PFSK-1 (cell line): ENCODE measurements around the gene PEX13.

Experiments
- FOXP2 ChIP-seq: optimal IDR thresholded peaks from 2 replicates; pipeline ENCODE3; 2011; ENCODE audit warnings: borderline replicate concordance, control low read depth, inconsistent platforms; ENCODE audit not compliant: insufficient read depth; ENCODE audit errors: extremely low read length, extremely low read depth
- POLR2AphosphoS5 ChIP-seq: IDR thresholded peaks from 2 replicates; pipeline ENCODE4 v1.6.1; 2012; ENCODE audit warnings: low read depth, mild to moderate bottlenecking, control low read depth, low read length, moderate library complexity
- SIN3A ChIP-seq: IDR thresholded peaks from 2 replicates; pipeline ENCODE4 v1.6.1; 2012; ENCODE audit warnings: mild to moderate bottlenecking, low read length, moderate library complexity, borderline replicate concordance; ENCODE audit not compliant: insufficient read depth
- TAF1 ChIP-seq: IDR thresholded peaks from 2 replicates; pipeline ENCODE4 v1.6.1; 2012; ENCODE audit warnings: low read length, control low read depth, borderline replicate concordance; ENCODE audit not compliant: insufficient read depth
- TF ChIP-seq, protein P1 (sequence below), 2 experiments: IDR thresholded peaks; 2 replicates each; pipeline versions ENCODE4 v1.6.1 to v1.8.0; 2011 to 2012; ENCODE audit warnings: low read depth in 2 of 2, low read length in 2 of 2, control low read depth in 1 of 2, inconsistent platforms in 1 of 2, mild to moderate bottlenecking in 1 of 2, moderate library complexity in 1 of 2; ENCODE audit not compliant: insufficient read depth in 1 of 2

The PEX13 gene

DNA sequence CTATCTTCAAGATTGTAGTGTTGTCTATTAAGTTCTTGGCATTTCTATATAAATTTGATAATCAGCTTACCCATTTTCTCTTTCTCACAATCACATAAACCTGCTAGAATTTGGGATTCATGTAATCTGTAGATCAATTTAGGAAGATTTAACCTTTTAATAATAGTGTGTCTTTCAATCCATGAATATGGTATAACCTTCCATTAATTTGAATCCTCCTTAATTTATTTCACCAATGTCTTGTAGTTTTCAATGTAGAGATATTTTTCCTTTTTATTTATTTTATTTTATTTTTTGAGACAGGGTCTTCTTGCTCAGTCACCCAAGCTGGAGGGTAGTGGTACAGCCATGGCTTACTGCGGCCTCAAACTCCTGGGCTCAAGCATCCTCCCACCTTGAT is 68.4 kb downstream of the PEX13 start:
- TF ChIP-seq SIN3A, result no peak
- TF ChIP-seq, protein P1, sequence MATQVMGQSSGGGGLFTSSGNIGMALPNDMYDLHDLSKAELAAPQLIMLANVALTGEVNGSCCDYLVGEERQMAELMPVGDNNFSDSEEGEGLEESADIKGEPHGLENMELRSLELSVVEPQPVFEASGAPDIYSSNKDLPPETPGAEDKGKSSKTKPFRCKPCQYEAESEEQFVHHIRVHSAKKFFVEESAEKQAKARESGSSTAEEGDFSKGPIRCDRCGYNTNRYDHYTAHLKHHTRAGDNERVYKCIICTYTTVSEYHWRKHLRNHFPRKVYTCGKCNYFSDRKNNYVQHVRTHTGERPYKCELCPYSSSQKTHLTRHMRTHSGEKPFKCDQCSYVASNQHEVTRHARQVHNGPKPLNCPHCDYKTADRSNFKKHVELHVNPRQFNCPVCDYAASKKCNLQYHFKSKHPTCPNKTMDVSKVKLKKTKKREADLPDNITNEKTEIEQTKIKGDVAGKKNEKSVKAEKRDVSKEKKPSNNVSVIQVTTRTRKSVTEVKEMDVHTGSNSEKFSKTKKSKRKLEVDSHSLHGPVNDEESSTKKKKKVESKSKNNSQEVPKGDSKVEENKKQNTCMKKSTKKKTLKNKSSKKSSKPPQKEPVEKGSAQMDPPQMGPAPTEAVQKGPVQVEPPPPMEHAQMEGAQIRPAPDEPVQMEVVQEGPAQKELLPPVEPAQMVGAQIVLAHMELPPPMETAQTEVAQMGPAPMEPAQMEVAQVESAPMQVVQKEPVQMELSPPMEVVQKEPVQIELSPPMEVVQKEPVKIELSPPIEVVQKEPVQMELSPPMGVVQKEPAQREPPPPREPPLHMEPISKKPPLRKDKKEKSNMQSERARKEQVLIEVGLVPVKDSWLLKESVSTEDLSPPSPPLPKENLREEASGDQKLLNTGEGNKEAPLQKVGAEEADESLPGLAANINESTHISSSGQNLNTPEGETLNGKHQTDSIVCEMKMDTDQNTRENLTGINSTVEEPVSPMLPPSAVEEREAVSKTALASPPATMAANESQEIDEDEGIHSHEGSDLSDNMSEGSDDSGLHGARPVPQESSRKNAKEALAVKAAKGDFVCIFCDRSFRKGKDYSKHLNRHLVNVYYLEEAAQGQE (IDR thresholded peaks at IDR 0.05; ENCODE audit: insufficient read depth in 1 of 2, low read depth in 2 of 2, low read length in 2 of 2), result no peak
- no peak for TF ChIP-seq POLR2AphosphoS5
- TF ChIP-seq FOXP2, result no peak
- no peak for TF ChIP-seq TAF1

DNA sequence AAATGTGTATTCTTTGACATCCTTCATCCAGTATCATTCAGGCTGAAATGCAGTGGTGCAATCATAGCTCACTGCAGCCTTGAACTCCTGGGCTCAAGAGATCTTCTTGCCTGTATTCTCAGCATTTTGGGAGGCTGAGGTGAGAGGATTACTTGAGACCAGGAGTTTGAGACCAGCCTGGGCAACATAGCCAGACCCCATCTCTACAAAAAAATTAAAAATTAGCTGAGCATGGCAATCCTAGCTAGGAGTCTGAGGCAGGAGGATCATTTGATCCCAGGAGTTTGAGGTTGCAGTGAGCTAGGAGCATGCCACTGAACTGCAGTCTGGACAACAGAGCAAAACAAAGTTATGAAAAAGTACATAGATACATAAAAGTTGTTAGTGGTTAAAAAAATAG is 72.3 kb downstream of the PEX13 start:
- TF ChIP-seq TAF1, result no peak
- TF ChIP-seq POLR2AphosphoS5, result no peak
- TF ChIP-seq FOXP2, result no peak
- TF ChIP-seq SIN3A, result no peak
- TF ChIP-seq, protein P1 (IDR thresholded peaks at IDR 0.05; ENCODE audit: insufficient read depth in 1 of 2, low read depth in 2 of 2, low read length in 2 of 2), result no peak

DNA sequence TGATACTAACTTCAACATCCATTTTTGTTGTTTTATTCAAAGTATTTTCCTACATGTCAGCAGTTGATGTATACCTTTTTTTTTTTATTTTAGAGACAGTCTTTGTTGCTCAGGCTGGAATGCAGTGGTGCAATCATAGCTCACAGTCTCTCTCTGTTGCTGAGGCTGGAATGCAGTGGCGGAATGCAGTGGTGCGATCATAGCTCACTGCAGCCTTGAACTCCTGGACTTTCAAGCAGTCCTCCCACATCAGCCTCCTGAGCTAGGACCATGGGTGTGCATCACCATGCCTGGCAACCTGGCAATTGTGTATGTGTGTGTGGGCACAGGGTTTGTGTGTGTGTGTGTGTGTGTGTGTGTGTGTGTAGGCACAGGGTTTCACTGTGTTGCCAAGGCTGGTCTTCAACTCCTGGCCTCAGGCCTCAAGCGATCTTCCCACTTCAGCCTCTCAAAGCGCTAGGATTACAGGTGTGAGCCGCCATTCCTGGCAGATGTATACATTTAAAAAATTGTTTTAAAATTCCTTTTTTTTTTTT is 72.9 kb downstream of the PEX13 start:
- no peak for TF ChIP-seq TAF1
- TF ChIP-seq SIN3A, result no peak
- TF ChIP-seq FOXP2, result no peak

DNA sequence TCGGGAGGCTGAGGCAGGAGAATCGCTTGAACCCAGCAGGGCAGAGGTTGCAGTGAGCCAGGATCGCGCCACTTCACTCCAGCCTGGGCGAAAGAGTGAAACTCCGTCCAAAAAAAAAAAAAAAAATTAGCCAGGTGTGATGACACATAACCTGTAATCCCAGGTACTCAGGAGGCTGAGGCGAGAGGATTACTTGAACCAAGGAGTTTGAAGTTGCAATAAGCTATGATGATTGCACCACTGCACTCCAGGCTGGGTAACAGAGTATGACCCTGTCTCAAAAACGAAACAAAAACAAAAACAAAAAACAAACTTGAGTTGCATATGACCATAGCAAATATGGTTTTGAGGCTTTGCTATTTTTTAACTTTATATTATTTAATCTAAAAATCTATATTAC is 74.0 kb downstream of the PEX13 start:
- TF ChIP-seq, protein P1 (IDR thresholded peaks at IDR 0.05; ENCODE audit: insufficient read depth in 1 of 2, low read depth in 2 of 2, low read length in 2 of 2), result no peak
- TF ChIP-seq SIN3A (no peak), FOXP2 (no peak), POLR2AphosphoS5 (no peak), TAF1 (no peak)

DNA sequence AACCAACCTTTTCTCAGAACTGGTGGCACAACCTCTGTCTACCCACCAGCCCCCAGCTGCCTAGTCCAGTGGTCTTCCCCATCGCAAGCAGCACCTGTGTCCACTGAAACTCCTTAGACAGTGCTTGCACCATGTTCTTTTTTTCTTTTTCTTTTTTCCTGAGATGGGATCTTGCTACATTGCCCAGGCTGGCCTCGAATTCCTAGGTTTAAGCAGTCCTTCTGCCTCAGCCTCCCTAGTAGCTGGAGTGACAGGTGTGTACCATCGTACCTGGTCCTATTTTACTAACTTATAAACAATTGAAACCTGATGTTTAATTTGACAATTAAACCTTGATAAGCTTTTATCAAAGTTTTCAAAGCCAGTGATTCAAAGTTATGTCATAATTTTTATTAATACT is 78.9 kb downstream of the PEX13 start:
- TF ChIP-seq SIN3A (no peak), POLR2AphosphoS5 (no peak), TAF1 (no peak), FOXP2 (no peak)
- TF ChIP-seq, protein P1 (IDR thresholded peaks at IDR 0.05; ENCODE audit: insufficient read depth in 1 of 2, low read depth in 2 of 2, low read length in 2 of 2), result no peak
